ENCODE data around the gene PLEKHH1.

GRCh38 chr14:67599698-67600561, 66.8 kb downstream of the PLEKHH1 start, which contains the start of gene PIGH:
- TF ChIP-seq CTCF (tag by site-specific recombination; IDR thresholded peaks at IDR 0.05) (peak; percentile 95), TCF7L2 (IDR thresholded peaks at IDR 0.05; ENCODE audit: borderline replicate concordance, low read depth, low read length) (no peak), OSR2 (tag by site-specific recombination; IDR thresholded peaks at IDR 0.05) (no peak), ZNF792 (tag by site-specific recombination; IDR thresholded peaks at IDR 0.05) (no peak), ZNF274 (IDR thresholded peaks at IDR 0.05; ENCODE audit: low read length) (no peak), ZNF274 (tag by site-specific recombination; IDR thresholded peaks at IDR 0.05; ENCODE audit: borderline replicate concordance) (no peak), ZNF138 (tag by site-specific recombination; IDR thresholded peaks at IDR 0.05; ENCODE audit: borderline replicate concordance) (no peak), ZNF768 (tag by site-specific recombination; IDR thresholded peaks at IDR 0.05) (no peak), ELK4 (IDR thresholded peaks at IDR 0.05; ENCODE audit: borderline replicate concordance, low read depth, low read length) (no peak), KLF9 (tag by site-specific recombination; IDR thresholded peaks at IDR 0.05; ENCODE audit: low read depth) (no peak), HOXA7 (CRISPR knock-in tag; IDR thresholded peaks at IDR 0.05; ENCODE audit: borderline replicate concordance) (no peak), ZNF549 (tag by site-specific recombination; IDR thresholded peaks at IDR 0.05) (no peak)
